Nephron (organoid): ENCODE measurements around the gene BRD4.
A peak's percentile ranks its signal among the peaks of the same experiment; 100 is the strongest.

Source experiments
- H3K27ac Mint-ChIP-seq, 3 experiments: 2 replicates each; pipeline ENCODE4 v1.8.0; 2020; ENCODE audit warnings: mixed read lengths in 3 of 3, mild to moderate bottlenecking in 2 of 3, moderate library complexity in 1 of 3
- H3K27me3 Mint-ChIP-seq: 2 replicates; pipeline ENCODE4 v1.8.0; 2021; ENCODE audit warnings: low read depth, mild to moderate bottlenecking, moderate library complexity, mixed read lengths
- H3K36me3 Mint-ChIP-seq: 2 replicates; pipeline ENCODE4 v1.8.0; 2020; ENCODE audit warnings: low read depth, mixed read lengths
- H3K4me1 Mint-ChIP-seq: 2 replicates; pipeline ENCODE4 v1.8.0; 2020; ENCODE audit warnings: mixed read lengths
- H3K4me3 Mint-ChIP-seq, 3 experiments: 2 replicates each; pipeline ENCODE4 v1.8.0; 2020; ENCODE audit warnings: mild to moderate bottlenecking in 3 of 3, mixed read lengths in 3 of 3, moderate library complexity in 2 of 3
- H3K9me3 Mint-ChIP-seq: 2 replicates; pipeline ENCODE4 v1.8.0; 2020; ENCODE audit warnings: mixed read lengths
- CTCF ChIP-seq, 3 experiments: fragments of 200-600 bp; sonication (generic); IDR thresholded peaks; one replicate each; pipeline ENCODE4 v1.5.0; 2021; ENCODE audit warnings: antibody characterized with exemption in 3 of 3; ENCODE audit not compliant: unreplicated experiment in 3 of 3

BRD4 gene

GRCh38 chr19:15244106-15244803 lies 88.1 kb downstream of the BRD4 start:
- Mint-ChIP-seq H3K4me1 (peaks cover 41% of the 10 kb centered on the region), H3K27ac (peak overlapping the region; percentile 53 to 66 (median 65)), H3K27me3 (no peaks in the 10 kb centered on the region), H3K9me3 (no peaks in the 10 kb centered on the region), H3K4me3 (no peak overlapping the region), H3K36me3 (peaks cover 47% of the 10 kb centered on the region)
- TF ChIP-seq CTCF (IDR thresholded peaks at IDR 0.05; ENCODE audit: unreplicated experiment in 3 of 3), result no peak

DNA sequence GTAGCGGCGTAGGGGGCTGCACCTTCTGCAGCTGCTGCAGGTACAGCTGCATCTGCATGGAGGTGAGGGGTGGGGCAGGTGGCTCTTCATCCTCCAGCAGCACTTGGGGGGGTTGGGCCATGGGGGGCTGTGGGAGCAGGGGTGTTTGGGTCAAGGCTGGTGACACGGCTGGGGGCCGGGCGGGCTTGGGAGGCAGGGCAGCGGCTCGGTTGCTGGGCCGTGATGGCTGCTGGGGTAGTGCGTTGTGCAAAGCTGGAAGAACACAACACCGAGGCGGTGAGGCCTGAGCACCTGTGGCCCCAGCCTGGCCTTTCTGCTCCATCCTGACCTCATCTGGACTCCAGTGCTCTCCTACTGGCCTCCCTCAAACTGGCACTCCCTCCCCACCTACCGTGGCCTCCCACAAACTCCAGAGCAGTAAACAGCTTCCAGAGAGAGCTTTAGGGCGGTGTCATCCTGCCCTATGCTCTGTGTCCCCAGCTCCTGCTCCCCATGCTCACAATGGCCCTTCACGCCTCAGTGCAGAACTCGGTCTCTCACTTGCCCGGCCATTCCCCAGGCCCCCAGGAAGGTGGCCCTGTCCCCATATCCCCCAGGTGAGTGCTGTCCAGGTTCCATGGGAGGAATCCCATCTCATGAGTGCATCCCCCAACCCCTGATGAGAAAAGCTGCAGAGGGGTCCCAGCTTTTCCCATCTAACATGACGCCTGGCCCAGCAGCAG lies 88.9 kb downstream of the BRD4 start:
- H3K27me3 Mint-ChIP-seq, result no peaks in the 10 kb centered on the region
- H3K27ac Mint-ChIP-seq, result peak overlapping the region; percentile 27 to 61 (median 53)
- no peak overlapping the region for H3K4me3 Mint-ChIP-seq
- peaks cover 40% of the 10 kb centered on the region for H3K36me3 Mint-ChIP-seq
- no peak for TF ChIP-seq CTCF (IDR thresholded peaks at IDR 0.05; ENCODE audit: unreplicated experiment in 3 of 3)
- H3K9me3 Mint-ChIP-seq, result no peaks in the 10 kb centered on the region
- peaks cover 32% of the 10 kb centered on the region for H3K4me1 Mint-ChIP-seq

- Mint-ChIP-seq H3K4me1 (peaks cover 20% of the 10 kb centered on the region), H3K36me3 (peaks cover 47% of the 10 kb centered on the region), H3K27ac (no peak overlapping the region), H3K9me3 (no peaks in the 10 kb centered on the region), H3K4me3 (no peak overlapping the region), H3K27me3 (no peaks in the 10 kb centered on the region)
- TF ChIP-seq CTCF (IDR thresholded peaks at IDR 0.05; ENCODE audit: unreplicated experiment in 3 of 3), result no peak
Measured at GRCh38 chr19:15241259-15241910, 91.0 kb downstream of the BRD4 start.

DNA sequence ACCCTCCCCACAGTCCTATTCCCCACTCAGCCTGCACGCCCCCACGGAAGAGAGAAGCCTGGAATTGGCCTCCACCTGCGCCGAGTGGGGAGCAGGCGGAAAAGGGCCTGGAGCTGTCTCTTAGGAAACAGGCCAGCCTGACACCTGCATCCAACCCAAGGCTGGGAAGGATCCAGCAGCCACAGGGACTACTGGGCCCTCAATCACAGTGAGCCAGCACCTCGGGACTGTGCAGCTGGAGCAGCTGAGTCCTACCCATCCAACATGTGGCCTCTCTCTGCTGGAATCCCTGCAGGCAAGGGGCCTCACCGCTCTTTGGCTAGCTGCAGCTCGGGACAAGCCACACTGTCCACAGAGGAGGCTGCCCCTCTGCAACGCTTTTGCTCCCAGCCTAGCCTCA lies 91.8 kb downstream of the BRD4 start:
- peaks cover 13% of the 10 kb centered on the region for H3K4me1 Mint-ChIP-seq

GRCh38 chr19:15239337-15239949 lies 92.9 kb downstream of the BRD4 start:
- no peak for TF ChIP-seq CTCF (IDR thresholded peaks at IDR 0.05; ENCODE audit: unreplicated experiment in 3 of 3)
- H3K36me3 Mint-ChIP-seq, result peaks cover 45% of the 10 kb centered on the region
- H3K9me3 Mint-ChIP-seq, result no peaks in the 10 kb centered on the region
- no peak overlapping the region for H3K27ac Mint-ChIP-seq
- peaks cover 5% of the 10 kb centered on the region for H3K4me1 Mint-ChIP-seq
- no peaks in the 10 kb centered on the region for H3K27me3 Mint-ChIP-seq
- H3K4me3 Mint-ChIP-seq, result no peak overlapping the region

More for the DNA sequence above, 91.8 kb downstream of the BRD4 start:
- Mint-ChIP-seq H3K27ac (no peak overlapping the region), H3K4me3 (no peak overlapping the region), H3K9me3 (no peaks in the 10 kb centered on the region), H3K36me3 (peaks cover 48% of the 10 kb centered on the region), H3K27me3 (no peaks in the 10 kb centered on the region)
- no peak for TF ChIP-seq CTCF (IDR thresholded peaks at IDR 0.05; ENCODE audit: unreplicated experiment in 3 of 3)
